HG03469 (cell line): ENCODE data around the gene ARHGAP22.

ENCODE experiments used
- ATAC-seq: cut with Tn5 transposase; IDR thresholded peaks from one replicate; pipeline ENCODE4 v1.9.1; 2021; ENCODE audit warnings: mild to moderate bottlenecking, moderate library complexity, moderate number of reproducible peaks; ENCODE audit not compliant: unreplicated experiment

ARHGAP22 gene

DNA sequence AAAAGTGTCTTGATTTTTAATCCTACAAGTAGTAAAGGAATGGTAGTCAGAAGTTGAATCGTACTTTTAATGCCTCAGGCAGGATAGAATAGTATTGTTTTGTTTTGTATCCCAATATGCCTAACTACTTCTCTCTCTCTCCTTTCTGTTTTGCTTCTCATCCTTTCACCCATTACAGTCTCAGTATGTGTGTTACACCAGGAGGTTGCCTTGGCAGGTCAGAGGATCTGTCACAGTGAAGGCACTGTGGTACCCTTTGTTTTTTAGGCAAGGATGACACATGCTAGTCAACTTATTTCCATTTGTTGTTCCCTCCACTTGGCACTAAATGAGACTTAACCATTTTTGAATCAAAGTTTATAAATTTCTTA, 204.0 kb downstream of the ARHGAP22 start:
- no peak for ATAC-seq

DNA sequence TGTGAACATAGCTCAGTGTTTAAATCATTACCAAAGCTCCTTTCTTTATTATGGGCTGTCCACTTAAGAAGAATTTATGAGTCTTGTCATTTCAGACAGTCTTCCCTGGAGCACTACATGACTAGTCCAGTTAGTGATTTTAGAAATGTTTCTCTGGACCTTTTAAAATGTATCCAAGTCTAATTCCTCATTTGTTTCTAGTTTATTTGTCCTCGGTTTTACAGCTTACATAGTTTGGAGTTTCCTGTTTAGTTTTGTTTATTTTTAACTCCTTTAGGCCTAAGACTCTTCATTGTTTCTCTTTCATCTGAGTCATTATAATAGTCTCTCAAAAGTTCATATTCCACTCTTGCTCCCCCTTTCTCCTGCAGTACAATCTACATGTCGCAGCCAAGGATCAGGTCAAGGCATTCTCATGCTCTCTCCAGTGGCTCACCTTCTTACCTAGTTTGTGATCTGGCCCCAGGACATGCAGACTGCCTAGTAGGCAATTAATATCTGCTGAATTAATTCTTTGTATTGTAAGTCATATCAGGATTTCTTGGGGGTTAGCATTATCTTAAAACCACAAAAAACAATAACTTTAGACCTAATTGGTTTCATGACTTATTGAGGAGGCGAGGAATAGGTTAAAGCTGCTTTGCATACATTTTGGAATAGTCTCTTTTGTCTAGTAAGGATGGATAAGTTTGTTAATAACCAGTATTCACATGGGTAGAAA, 204.6 kb downstream of the ARHGAP22 start:
- no peak for ATAC-seq

DNA sequence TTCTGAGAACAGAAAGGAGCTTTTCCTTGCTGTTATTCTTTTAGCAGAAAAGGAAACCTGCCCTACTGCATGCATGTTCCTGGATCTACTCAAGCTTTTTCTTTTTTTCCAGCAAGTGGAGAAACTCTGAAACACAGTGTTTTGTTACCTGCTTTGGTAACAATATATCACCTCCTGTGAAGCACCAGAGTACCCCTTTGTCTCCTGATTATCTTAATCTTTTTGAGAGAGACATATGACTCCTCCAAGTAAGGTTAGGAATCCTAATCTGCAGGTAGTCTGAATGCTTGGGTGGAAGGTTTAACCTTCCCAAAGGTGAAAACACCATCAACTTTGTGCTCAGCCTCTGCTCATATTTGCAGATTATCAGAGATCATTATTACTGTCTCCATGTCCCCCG, 205.3 kb downstream of the ARHGAP22 start:
- no peak for ATAC-seq

DNA sequence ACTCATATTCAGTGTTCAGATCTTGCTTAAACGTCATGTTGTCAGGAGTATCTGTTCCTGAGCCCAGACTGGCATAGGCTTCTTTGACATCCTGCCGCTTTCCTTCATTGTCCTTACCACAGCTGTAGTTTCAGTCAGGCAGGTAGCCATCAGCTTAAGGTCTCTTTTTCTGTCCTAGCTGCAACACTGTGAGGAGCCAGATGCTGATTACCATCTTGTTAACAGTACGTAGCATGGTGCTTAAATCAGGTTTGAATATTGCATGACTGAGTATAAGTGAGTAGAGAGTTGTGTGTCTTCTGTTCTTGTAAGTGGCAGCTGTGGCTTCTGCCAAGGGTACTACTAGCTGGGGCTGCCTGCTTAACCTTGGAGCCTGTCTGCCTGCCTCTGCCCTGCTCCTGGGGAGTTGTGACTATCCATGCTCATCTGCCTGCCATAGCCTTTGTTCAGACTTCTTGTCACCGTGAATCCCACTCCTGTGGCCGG, 205.8 kb downstream of the ARHGAP22 start:
- no peak for ATAC-seq

DNA sequence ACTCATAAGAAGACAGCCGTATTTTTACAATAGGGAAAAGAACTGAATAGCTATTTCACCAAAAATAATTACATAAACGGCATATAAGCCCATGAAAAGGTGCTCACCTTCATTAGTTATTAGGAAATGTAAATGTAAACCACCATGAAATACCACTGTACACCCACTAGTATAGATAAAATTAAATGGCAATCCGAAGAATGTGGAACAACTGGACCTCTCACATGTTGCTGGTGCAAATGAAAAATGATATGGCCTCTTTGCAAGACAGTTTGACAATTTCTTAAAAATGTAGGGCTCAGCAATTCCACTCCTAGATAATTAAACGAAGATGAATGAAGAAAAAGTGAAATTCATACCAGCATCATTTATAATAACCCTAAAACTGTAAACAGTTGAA, 206.6 kb downstream of the ARHGAP22 start:
- no peak for ATAC-seq
